HG02571 (cell line): Measurements from ENCODE around the gene PHC2.

Experiments
- ATAC-seq: cut with Tn5 transposase; IDR thresholded peaks from one replicate; pipeline ENCODE4 v1.9.1; 2021; ENCODE audit warnings: mild to moderate bottlenecking, moderate library complexity; ENCODE audit not compliant: unreplicated experiment

PHC2 gene

DNA sequence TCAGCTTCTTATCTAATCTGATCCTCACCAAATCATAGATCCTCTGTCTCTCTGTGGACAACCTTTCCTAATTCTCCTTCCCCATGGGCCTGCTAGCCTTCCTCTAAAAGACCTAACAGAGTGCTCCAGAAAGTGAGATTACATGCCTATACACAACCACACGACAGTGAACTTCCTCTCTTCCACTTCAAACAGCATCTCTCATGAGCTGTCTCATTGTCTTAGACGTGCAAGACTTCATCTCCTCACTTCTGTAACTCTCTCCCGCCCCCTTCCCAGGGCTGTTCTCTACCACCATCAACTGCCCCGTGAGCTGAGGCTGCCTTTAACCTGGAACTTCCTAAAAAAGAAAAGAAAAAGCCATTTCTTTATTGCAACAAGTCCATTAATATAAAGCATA lies 95.9 kb downstream of the PHC2 start:
- no peak for ATAC-seq

DNA sequence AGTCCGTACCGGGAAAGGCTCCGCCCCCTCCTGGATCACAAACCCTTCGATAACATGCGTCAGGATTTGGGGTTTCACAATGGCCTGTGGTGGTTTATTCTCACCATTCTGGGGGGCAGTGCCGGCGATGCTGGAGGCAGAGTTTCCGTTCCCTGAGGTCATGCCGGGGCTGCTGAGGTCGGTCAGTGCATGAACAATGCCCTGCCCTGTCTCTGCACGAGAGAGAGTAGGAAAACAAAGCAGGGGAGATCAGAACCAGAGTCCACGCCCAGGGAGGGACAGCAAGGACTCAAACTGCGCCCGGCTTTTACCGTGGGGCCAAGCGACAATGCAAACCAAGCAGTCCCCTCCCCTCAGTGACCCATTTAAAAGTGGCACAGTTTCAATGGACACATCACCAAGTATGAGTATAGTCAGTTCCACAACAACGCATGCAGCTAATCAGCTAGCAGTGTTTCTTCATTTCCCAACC lies 96.8 kb downstream of the PHC2 start:
- ATAC-seq = no peak

DNA sequence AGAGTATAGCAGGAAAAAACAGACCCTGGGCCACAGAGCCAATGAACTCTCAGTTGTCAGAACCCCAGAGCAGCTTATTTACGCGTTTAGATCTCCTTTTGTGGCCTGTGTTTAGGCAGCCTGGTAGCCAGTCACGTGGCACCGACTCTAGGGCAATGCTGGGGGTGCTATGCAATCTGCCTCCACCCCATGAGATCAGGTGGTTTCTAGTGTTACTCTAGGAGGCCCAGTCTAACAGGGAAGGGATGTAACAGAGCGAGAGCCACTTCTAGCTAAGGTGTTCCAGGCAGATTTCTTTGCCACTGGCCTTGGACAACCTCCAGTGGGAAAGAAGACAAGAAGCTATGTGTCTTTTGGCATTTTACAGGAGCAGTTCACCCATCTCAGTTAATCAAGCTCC lies 98.0 kb downstream of the PHC2 start:
- ATAC-seq = no peak

DNA sequence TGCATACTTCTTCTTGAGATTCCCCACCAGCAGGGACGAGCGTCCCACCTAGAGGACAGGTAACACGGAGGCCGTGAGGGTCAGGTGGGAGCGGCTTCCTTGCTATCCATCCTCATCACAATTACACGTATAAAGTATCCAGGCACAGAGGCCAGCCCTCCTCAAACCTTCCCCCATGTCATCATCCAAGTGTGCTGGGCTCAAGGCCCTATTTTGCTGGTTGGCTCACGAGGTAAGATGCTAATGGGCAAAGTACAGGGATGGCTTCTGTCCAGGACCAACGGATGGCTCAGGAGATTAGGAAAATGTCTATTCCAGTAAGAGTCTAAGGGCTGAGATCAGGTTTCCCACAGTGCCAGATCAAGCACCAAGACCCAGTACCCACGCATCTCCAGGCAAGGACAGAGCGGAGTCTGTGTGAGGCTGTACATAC lies 98.5 kb downstream of the PHC2 start:
- ATAC-seq = no peak

DNA sequence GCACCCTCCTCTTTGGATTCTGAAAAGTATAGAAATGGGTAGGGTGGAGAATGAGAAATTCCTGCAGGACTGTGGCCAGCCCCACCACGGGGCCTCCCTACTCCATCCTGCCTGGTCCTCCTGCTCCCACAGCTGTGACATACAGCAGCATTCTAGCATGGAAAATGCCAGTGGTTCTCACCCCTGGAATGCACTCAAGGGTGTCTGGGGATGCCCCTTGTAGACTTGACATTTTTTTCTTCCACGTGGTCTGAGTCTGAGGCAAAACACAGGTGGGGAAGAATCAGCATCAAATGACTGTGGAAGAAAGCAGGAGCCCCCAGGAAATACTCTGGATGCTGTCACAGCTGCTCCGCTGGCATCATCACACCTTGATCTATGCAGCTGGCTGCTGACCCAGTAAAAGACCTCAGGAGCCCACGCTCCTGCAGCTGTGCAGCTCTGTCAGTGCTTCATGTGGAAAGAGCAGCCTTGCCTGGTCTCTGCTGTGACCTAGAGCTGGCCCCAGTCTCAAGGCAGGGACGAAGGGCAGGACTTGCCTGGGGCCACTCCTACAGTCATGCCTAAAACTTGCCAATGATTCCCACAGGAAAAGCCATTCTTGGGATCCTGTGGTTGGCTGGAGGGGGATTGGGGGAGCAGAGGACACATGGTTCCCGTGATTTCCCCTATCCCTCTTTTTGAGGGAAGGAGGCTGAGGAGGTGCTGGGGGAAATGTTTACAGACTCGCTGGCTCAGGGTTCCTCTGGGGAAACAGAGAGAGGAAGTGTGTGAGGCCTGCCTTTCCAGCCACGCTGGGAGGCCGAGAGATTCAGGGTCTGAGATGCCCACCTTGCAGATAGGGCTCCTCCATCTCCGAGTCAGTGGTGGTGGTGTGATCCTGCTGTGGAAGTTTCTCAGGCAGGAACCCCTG lies 99.2 kb downstream of the PHC2 start:
- ATAC-seq = no peak

DNA sequence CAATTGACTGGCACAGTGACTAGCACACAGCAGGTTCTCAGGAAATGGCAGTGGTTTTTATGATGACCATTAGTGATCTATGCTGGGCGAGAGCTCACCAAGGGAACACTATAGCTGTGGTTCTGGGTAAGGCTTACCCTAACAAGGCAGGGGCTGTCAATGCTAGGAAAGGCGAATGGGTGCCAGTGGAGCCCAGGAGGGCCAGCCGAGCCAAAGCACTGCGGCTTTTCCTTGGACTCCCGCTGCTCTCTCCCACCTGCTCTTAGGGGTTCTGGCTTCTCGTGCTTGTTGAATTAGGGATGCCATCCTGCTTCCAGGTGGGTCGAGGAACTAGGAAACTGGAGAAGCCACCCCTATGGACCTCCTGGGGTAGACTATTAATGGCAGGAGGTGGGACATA lies 100.0 kb downstream of the PHC2 start:
- no peak for ATAC-seq

DNA sequence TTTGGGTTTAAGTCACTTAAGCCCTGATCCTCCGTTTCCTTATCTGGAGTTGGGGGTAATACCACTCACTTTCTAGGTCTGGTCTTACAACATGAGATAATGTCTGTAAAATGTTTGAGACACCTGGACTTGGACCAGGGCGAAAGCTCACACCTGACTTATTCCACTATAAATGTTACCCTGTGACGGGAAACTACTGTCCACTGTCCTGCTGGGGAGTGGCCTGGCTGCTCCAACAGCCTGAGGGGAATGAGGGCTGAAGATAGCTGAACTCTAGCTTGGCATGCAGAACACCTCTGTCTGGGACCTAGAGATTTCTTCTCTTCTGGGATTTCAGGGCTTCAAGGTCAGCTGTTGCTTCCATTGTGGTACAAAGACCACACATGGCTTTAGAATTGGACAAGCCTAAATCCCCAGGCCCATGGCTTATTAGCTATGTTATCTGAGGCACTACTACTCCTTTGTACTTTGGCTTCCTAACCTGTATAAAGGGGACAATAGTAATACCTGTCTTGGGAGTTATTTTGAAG lies 100.5 kb downstream of the PHC2 start:
- ATAC-seq = no peak

DNA sequence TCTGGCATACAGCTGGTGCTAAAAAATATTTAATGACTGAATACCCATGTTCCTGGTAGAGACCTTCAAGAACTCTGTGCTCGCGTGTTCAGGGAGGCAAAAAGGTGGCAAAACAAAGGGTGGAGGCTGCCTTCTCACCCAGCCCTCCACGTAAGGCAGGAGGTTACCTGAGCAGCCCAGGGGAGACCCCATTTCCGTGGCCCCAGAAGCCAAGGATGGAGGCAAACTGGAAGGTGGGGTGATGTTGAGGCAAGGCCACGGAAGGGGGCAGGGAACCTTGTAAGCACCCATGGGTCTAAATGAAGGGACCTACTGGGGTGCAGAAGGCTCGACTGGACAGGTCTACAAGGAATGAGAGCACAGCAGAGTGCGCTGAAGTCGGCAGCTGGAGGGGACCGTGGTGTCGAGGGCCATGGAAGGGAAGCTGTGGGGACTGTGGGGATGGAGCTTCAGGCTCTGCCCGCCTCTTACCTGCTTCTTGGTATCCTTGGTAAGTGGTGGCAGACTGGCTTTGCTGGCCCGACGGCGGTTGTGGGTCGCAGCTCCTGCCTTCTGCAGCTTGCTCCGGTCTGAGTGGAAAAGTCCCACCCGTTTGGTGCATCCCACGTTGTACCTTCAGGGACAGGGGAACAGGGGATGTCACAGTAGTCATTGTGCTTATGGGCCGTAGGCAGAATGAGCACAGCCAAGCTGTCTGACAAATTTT lies 101.1 kb downstream of the PHC2 start:
- no peak for ATAC-seq

DNA sequence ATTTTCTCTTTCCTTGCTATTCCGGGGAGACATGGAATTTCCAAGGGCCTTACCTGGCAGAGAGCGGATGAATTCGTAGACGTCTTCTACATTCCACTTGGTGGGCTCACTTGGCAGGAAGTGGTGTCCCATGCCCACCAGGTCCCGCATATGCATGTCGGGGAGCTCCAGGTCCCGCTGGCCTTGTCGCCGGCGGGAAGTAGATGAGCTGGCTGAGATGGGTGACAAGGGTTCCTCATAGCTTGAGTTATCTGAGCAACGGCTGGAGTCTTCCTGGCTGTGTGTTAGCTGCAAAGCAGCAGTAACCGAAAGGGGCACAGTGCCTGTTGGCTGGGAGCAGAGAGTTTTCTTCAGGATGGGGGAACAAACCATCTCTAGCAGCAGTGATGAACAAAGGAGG lies 102.1 kb downstream of the PHC2 start:
- no peak for ATAC-seq

DNA sequence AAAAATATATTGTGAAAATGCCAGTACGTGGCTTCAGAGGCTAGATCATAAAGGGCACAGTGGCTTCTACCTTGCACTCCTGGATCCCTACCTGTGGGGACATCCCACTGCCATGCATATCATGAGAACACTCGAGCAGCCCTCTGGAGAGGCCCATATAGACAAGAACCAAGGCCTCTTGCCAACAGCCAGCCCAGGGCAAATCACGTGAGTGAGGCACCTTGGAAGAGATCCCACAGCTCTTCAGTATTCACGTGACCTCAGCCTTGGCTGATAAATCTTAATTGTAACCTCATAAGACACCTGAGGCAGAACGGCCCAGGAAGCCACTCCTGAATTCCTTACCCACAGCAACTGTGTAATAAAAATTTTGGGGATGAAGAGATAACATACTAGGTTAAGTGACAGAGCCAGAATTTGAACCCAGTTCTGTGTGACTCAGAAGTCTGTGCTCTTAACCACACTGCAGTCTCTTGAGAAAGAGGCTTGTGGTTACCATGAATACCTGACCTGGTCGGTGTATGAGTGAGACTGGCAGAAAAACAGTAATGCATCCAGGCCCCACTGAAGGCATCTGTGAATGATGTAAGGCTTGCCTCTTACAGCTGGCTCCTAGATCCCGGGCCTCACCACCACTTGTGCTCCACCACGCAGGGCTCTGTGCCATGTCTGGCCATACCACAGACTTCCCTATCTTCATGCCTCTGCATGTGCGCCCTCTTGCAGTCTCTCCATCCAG lies 103.1 kb downstream of the PHC2 start:
- no peak for ATAC-seq

DNA sequence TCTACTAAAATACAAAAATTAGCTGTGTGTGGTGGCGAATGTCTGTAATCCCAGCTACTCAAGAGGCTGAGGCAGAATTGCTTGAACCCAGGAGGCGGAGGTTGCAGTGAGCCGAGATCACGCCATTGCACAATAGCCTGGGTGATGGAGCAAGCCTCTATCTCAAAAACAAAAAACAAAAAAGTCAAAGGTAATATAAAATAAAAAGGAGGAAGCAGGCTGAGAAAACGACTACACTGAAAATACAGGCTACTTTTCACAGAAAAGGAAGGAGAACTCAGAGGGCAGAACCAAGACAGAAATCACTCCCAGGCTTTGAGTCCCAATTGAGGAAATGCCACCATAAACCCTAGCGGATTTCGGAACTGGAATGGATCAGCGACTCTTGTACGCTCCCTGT lies 104.1 kb downstream of the PHC2 start:
- ATAC-seq = no peak

DNA sequence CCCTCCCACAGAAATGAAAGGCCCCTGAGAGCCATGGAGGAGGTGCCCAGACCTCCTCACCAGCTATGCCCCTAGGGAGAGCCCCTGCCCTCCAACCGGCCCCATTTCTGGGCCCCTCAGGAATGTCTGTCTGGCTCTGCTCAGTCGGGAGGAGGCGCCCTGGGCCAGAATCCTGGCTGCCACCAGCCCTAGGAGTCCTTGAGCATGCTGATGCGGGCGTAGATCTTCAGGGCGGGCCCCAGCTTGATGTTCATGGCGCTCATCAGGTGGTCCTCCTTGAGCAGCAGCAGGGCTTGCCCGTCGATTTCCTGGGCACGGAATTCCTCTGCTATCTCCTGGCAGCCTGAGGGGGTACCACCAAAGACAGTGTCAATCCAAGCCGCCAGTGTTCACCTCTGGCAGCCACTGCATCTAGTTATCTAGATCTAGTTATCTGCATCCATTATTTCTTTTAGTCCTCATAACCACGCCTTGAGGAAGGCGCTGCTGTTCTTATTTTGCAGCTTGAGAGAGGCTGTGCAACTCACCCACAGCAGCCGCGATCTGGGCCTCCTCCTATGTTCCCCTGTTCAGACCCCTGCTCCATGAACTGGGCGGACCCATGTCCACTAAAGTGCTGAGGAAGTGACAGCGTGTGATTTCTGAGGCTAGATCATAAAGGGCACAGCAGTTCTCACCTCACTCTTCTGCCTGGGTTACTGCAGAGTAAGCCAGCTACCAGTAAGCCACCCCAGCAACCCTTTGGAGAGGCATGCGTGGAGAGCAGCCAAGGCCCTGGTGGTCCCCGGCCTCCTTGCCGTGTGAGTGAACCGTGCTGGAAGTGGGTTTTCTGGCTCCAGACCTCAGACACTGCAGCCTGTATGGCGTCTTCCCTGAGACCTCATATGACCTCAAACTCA lies 106.0 kb downstream of the PHC2 start:
- no peak for ATAC-seq

DNA sequence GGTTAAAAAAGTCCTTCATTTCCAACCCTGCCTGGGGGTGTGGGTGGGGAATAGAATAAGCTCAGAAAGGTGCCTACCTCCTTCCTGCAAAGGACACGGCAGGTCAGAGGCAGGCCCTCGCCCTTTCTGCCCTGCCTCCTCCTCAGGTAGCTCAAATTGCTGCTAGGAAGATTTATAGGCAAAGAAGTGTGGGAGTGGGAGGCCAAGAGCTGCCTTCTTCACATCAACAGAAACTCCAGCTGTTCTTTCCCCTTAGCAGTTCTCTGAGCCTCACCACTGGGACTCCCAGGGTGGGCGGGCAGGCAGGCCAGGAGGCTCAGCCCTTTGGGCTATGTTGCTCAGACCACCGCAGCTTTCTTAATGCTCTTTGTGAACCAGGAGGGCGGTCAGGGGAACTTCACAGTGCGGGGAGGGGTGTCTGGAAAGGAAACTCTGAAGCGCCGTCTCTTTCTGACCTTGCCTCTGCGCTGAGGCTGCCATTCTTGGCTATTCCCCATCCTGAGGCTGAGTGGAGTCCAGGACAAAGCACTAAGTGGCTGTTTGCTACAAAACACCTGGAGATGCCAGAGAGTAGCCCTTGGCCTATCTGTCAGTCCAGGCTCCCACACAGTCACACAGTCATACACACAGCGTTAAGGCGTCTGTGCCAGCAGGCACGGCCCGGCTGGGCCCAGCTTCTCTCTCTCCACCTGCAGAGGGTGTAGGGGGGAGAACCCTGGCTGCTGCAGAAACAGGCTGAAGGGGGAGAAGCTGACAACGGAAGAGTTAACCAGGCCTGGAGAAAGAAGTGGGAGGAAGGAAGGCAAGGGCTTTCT lies 107.0 kb downstream of the PHC2 start:
- ATAC-seq = no peak

DNA sequence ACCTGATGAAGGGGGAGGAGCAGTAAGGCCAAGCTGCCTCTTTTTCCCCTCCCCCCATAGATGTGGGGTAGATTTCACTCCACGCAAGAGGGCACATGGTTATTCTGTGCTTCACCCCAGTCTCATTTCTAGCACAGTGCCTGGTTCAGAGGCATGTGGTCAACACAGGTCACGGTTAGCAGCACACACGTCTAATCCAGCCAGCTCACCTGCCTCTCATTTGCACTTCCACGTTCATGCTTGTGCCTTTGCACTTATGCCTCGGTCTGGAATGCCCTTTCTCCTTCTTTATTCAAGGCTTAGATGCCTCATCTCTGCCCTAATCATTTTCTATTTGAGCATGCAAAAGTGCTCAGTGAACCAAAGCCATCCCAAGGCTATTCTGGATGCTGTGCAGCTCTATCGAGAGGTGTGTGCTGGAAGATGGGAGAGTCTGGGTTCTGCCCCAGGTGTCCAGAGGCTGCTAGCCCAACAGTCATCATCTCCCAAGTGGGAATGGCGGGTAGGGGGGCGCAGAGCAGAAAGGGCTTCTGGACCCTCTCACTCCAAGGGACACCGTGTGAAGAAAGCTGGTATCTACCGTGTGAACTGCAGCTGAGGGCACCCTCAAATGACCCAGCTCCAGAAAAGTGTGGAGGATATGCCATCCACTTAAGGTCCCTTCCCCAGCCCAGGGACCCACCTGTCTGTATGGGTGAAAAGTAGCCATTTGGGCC lies 107.9 kb downstream of the PHC2 start:
- ATAC-seq = no peak

DNA sequence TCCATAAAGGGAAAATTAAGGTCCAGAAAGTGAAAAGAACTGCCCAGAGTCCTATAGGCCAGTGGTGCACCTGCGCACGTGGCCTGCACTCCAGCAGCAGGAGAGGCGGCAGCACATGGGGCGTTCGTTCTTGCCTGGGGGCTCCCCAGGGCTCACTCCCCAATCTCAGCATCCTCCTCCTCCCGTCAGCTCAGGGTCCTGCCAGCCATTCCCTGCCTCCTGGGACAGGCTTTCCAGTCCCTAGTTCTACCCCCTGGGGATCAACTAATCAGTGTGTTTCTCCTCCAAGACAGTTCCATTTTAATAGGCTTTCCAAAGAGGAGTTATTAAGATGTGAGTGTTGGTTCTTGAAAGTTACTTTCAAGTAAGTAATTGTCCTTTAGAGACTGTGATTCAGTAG lies 108.8 kb downstream of the PHC2 start:
- ATAC-seq = no peak

DNA sequence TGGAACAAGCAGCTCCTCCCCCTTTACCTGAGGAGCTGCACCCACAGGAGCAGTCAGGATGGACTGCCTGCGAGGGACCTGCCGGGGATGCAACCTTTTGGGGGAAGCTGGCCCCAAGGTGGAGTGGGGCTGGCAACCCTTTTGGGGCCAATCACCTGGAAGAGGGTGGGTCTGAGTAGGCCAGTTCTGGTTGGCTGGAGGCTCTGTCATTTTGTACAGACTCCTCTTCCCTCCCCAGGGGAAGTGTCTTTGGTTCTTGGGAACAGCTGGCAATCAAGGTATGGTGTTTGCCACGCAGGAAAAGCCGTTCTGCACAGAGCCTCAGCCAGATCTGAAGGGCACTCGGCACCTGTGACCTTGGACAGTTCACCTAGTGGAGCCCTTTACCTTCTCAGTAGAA lies 109.7 kb downstream of the PHC2 start:
- ATAC-seq = no peak

DNA sequence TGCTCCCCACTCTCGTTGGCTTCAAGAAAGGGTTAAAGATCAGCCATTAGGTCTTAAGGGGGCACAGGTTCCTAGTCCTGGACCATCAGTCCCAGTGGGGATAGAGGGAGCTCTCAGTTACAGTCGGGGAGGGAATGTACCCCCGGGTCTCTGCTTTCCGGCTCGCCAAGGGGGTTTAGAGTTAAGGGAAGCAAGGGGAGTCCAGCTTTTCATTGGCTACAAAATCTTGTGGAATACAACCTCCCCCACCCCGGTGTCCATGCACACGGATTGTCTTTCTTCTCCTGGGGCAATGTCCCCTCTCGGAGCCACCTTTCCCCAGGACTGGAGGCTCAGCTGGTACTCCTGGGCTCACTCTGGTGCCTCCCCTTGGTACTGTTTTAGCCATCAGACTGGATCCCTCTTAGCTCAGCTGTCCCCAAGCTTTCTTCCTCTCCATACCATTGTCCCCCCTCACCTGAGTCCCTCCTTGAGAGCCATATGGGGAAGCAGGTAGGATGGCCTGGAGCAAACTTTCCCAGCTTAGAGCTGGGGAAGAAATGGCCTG lies 110.2 kb downstream of the PHC2 start, which contains the start of gene A3GALT2:
A3GALT2 (minus strand) TSS at position 480 of the 547 bp plus-strand sequence; CDS start at position 480, 0 bp downstream.
- no peak for ATAC-seq

DNA sequence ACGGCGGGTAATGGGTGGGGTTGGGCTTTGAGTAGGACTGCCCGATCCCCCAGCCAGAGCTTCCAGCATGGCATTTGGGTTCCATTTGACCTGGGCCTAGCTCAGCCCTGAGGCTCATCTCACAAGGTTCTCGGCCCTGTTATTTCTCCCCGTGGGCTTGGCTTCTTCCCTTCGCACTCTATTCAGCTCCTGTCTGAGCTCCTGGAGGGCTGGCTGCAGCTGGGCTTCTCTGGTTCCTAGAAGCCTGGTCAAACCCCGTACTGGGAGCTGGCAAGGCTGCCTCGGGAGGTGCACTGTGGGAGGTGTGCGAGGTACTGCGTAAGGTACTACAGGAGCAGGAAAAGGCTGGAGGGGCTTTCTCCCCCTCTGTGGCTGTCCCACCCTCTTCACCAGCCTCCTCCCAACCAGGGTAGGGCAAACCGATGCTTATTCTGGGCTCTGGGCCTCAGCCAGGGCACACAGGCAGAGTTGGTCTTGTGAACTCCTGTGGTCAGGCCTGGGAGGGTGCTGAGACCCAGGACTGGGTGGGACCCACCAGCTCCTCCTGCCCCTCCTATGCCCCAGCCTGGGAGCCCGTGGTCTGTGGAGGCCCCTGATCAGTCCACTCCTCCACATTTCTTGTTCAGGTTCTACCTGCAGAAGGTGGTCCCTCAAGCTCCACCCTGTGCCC lies 110.8 kb downstream of the PHC2 start:
- no peak for ATAC-seq
